Panc1 (cell line): Measurements from ENCODE around the gene CRYGD. TPM values are rescaled to one million over a fixed set of nuclear protein-coding genes. Genes with fewer than 3 reads are reported as not detected.

ENCODE experiments used
- ATAC-seq: fragments of 200-7000 bp; cut with Tn5 transposase; 2 replicates; pipeline ENCODE4 v1.9.1; 2020; ENCODE audit warnings: mild to moderate bottlenecking, moderate library complexity
- BruUV-seq: library from RNA; stranded (reverse); fragments of 400-500 nt; replicated peaks from 2 replicates; lab custom pipeline; 2021; lab: Mats Ljungman, UMichigan
- CTCF ChIA-PET: fragments of 300-600 bp; sonication (Branson Sonifier 250); formaldehyde crosslinking; loops from one replicate; lab custom pipeline; 2022; ENCODE audit warnings: antibody characterized with exemption; lab: Charles Lee
- POLR2A ChIA-PET: fragments of 300-600 bp; sonication (Branson Sonifier 250); formaldehyde crosslinking; loops from one replicate; lab custom pipeline; 2022; ENCODE audit warnings: antibody characterized with exemption; lab: Charles Lee
- DNase-seq: peaks from one replicate; pipeline ENCODE4 v3.0.0-alpha.2; 2010; ENCODE audit warnings: low read depth, low spot score
- H3K27ac ChIP-seq: 2 replicates; pipeline ENCODE4 v1.5.1; 2011; ENCODE audit warnings: mild to moderate bottlenecking, low read length, inconsistent platforms
- H3K27me3 ChIP-seq: fragments of 200-500 bp; sonication (Bioruptor generic); 2 replicates; pipeline ENCODE4 v1.6.0; 2014; ENCODE audit warnings: low read length, inconsistent platforms; ENCODE audit not compliant: control insufficient read depth, insufficient read depth
- H3K36me3 ChIP-seq: fragments of 200-500 bp; sonication (Bioruptor generic); 2 replicates; pipeline ENCODE4 v1.5.1; 2014; ENCODE audit warnings: inconsistent platforms, mild to moderate bottlenecking, low read length, moderate library complexity; ENCODE audit not compliant: control insufficient read depth, insufficient read depth
- H3K4me1 ChIP-seq: 2 replicates; pipeline ENCODE4 v1.5.1; 2011; ENCODE audit warnings: inconsistent platforms, mild to moderate bottlenecking, low read length, moderate library complexity; ENCODE audit not compliant: control insufficient read depth, insufficient read depth
- H3K4me3 ChIP-seq, 2 experiments: 2 replicates each; pipeline ENCODE4 v1.5.1; 2011 to 2012; ENCODE audit warnings: low read depth in 2 of 2, low read length in 2 of 2, mild to moderate bottlenecking in 2 of 2, inconsistent platforms in 1 of 2, moderate library complexity in 1 of 2
- H3K9me3 ChIP-seq: fragments of 200-500 bp; sonication (Bioruptor generic); 2 replicates; pipeline ENCODE4 v1.5.1; 2014; ENCODE audit warnings: low read depth, mild to moderate bottlenecking, inconsistent platforms, low read length, moderate library complexity; ENCODE audit not compliant: control insufficient read depth, insufficient read depth
- POLR2AphosphoS5 ChIP-seq: IDR thresholded peaks from 2 replicates; pipeline ENCODE4 v1.6.1; 2012; ENCODE audit warnings: mild to moderate bottlenecking, low read depth, low read length, moderate library complexity
- REST ChIP-seq, 2 experiments: IDR thresholded peaks; 2 replicates each; pipeline ENCODE4 v1.6.1; 2011 to 2012; ENCODE audit warnings: low read depth in 2 of 2, control low read depth in 1 of 2, low read length in 1 of 2, mild to moderate bottlenecking in 1 of 2, moderate library complexity in 1 of 2; ENCODE audit not compliant: insufficient read depth in 1 of 2
- SIN3A ChIP-seq: IDR thresholded peaks from 2 replicates; pipeline ENCODE4 v1.6.1; 2012; ENCODE audit warnings: low read depth, mild to moderate bottlenecking, low read length, moderate library complexity, borderline replicate concordance; ENCODE audit not compliant: insufficient read depth
- TCF7L2 ChIP-seq: IDR thresholded peaks from 2 replicates; pipeline ENCODE4 v1.6.1; 2011; ENCODE audit warnings: mild to moderate bottlenecking, low read depth, low read length, inconsistent platforms
- in situ Hi-C: cut with HindIII; loops from 2 replicates; pipeline ENCODE4 v1.10.0; 2016; ENCODE audit warnings: low sequenced_read_pairs, low pct_unique_long_range_greater_than_20kb
- intact Hi-C: fragments of 100-400 bp; cut with micrococcal nuclease; formaldehyde crosslinking; loops from one replicate; pipeline ENCODE4 v1.10.0; 2022; ENCODE audit not compliant: unreplicated experiment
- total RNA-seq: library from RNA; stranded (reverse); gene quantifications from one replicate; pipeline ENCODE4 v1.2.1, GENCODE V29; 2021; ENCODE audit not compliant: unreplicated experiment
- TF ChIP-seq, protein P1 (sequence below): fragments of 450-650 bp; IDR thresholded peaks from 2 replicates; pipeline ENCODE4 v1.5.1; 2017; ENCODE audit warnings: mild to moderate bottlenecking

Gene CRYGD
- total RNA-seq, 1 experiment from 2014 or later: not detected

DNA sequence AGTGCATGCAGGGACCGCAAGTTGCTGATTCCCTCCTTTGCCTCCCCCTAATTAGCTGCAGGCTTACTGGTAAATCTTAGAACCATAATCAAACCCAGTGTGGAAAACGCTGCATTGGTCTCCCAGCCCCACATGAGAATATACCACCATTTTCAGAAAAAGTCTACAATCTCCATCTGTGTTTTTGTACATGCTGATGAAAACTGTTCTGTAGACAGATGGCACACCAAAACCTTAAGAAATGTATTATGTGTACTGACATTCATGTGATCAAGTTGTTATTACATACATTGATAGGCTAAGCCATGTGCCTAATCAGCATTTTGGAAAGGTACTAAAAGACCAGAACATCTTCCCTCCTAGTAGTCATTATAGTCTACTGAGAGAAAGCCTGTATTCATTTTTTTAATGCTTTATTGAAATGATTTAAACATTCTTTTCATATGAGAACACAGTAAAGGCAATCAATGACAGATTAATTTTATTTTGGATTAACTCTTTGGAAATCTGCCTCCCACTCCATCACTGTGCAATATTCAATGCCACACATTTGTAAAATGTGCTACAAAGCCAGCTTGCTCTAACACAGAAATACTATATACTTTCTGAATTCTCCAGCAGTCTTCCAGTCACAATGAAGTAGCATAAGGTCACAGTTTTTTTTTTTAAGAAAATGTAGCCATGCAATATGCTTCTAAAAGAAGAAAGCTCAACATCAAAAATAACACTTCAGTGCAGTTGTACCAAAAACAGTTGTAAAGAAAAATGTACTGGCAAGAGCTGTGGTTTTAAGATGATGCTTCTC lies 40.8 kb upstream of the CRYGD start:
- H3K27me3 ChIP-seq: no peaks in the 10 kb centered on the region
- H3K27ac ChIP-seq: no peak overlapping the region
- H3K4me1 ChIP-seq: no peaks in the 10 kb centered on the region; the same call in 1 of the 2 replicates
- H3K9me3 ChIP-seq: no peaks in the 10 kb centered on the region
- no peak overlapping the region for H3K4me3 ChIP-seq
- BruUV-seq: no TSS peak
- in situ Hi-C loops (no loop called here), intact Hi-C loops (no loop called here)
- no peaks in the 10 kb centered on the region for H3K36me3 ChIP-seq
- TF ChIP-seq SIN3A: no peak
- no peak for TF ChIP-seq POLR2AphosphoS5
- TF ChIP-seq, protein P1, sequence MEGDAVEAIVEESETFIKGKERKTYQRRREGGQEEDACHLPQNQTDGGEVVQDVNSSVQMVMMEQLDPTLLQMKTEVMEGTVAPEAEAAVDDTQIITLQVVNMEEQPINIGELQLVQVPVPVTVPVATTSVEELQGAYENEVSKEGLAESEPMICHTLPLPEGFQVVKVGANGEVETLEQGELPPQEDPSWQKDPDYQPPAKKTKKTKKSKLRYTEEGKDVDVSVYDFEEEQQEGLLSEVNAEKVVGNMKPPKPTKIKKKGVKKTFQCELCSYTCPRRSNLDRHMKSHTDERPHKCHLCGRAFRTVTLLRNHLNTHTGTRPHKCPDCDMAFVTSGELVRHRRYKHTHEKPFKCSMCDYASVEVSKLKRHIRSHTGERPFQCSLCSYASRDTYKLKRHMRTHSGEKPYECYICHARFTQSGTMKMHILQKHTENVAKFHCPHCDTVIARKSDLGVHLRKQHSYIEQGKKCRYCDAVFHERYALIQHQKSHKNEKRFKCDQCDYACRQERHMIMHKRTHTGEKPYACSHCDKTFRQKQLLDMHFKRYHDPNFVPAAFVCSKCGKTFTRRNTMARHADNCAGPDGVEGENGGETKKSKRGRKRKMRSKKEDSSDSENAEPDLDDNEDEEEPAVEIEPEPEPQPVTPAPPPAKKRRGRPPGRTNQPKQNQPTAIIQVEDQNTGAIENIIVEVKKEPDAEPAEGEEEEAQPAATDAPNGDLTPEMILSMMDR: no peak
- no peak for TF ChIP-seq REST (IDR thresholded peaks at IDR 0.05; ENCODE audit: insufficient read depth in 1 of 2, low read depth in 2 of 2, low read length in 1 of 2)
- no peak for TF ChIP-seq TCF7L2
- no peak for DNase-seq
- CTCF ChIA-PET: interaction anchor here (1.4 kb wide), 1 partner anchor 10 kb away, joined by 3 read pairs; no protein-coding TSS in a partner anchor
- POLR2A ChIA-PET: no interaction called here
- no peak for ATAC-seq

DNA sequence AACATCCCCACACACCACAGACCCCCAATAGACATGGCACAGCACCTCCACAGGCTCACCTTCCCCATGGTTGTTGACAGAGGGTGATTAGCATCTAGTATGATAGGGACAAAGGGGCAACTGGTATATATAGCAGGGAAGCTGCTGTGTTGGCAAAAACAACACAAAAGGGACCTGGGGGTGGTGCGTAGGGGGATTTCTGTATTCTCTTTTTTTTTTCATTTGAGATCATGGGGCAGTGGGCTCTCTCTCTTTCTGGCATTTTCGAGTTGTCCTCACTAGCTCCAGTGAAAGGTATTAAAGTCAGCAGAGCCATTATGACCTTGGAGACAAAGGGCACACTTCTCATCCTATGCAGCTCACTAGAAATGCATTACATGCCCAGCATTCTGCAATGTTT lies 39.2 kb upstream of the CRYGD start, which contains the start of gene CRYGA:
Gene CRYGA, minus strand, starts transcription at position 101 of the 400 bp plus-strand sequence. Its CDS starts 33 bp downstream, at position 68.
- CTCF ChIA-PET: no interaction called here
- TF ChIP-seq TCF7L2: no peak
- no peak for TF ChIP-seq SIN3A
- TF ChIP-seq, protein P1: no peak
- TF ChIP-seq POLR2AphosphoS5: no peak
- TF ChIP-seq REST (IDR thresholded peaks at IDR 0.05; ENCODE audit: insufficient read depth in 1 of 2, low read depth in 2 of 2, low read length in 1 of 2): no peak
- POLR2A ChIA-PET: no interaction called here
- no peak within 1 kb of the TSS for H3K4me3 ChIP-seq
- no peaks in the 10 kb centered on the region for H3K9me3 ChIP-seq
- ATAC-seq (no peak), DNase-seq (no peak)
- no TSS peak for BruUV-seq
- no peaks in the 10 kb centered on the region; the same call in 1 of the 2 replicates for H3K4me1 ChIP-seq
- intact Hi-C loops: no loop called here
- in situ Hi-C loops: no loop called here
- H3K27me3 ChIP-seq: no peaks in the 10 kb centered on the region
- H3K36me3 ChIP-seq: no peaks in the 10 kb centered on the region
- no peak within 1 kb of the TSS for H3K27ac ChIP-seq
